K562 (cell line): Measurements from ENCODE around the gene TP53I3. TPM values are rescaled to one million over a fixed set of nuclear protein-coding genes. Genes with fewer than 3 reads are reported as not detected.

Experiments
- ATAC-seq: fragments of 200-7000 bp; cut with Tn5 transposase; 3 replicates; pipeline ENCODE4 v1.9.1; 2020; ENCODE audit warnings: moderate library complexity
- BruUV-seq: library from RNA; stranded (reverse); fragments of 400-500 nt; replicated peaks from 2 replicates; lab custom pipeline; 2021; lab: Mats Ljungman, UMichigan
- CTCF ChIA-PET: fragments of 300-600 bp; formaldehyde crosslinking; extraction: SDS; loops from one replicate; lab custom pipeline; 2021; ENCODE audit warnings: low intra/inter-chr PET ratio; lab: Yijun Ruan, JAX
- POLR2A ChIA-PET: fragments of 300-600, 350-650 bp; sonication (Branson Sonifier 250); formaldehyde crosslinking; extraction: SDS; loops from one replicate; lab custom pipeline; 2021; ENCODE audit warnings: antibody characterized with exemption, inconsistent platforms; lab: Yijun Ruan, JAX
- DNase-seq, 4 experiments: peaks; one replicate each; pipeline versions ENCODE4 v3.0.0 to v3.0.0-alpha.2; 2011 to 2018; ENCODE audit warnings: low spot score in 3 of 4, mixed read lengths in 3 of 4; ENCODE audit errors: extremely low read depth in 1 of 4
- FAIRE-seq: peaks from 2 replicates; lab custom pipeline; 2011; peaks lifted over from hg19 to GRCh38; lab: Jason Lieb, UNC
- H2AFZ ChIP-seq: 2 replicates; pipeline ENCODE4 v1.6.0; 2011; ENCODE audit warnings: low read depth, low read length, control low read depth, inconsistent platforms
- H3K27ac ChIP-seq: fragments of 200-600 bp; 3 replicates; pipeline ENCODE4 v1.8.0; 2011; ENCODE audit warnings: low read depth, mild to moderate bottlenecking, control low read depth, inconsistent platforms, low read length, moderate library complexity, mixed read lengths; ENCODE audit errors: extremely low read depth
- H3K27me3 ChIP-seq, 2 experiments: fragments of 300-600 bp in 1 of 2; 2 replicates in 1 of 2; 3 replicates in 1 of 2; pipeline versions ENCODE4 v1.6.0 to v1.8.0; 2011; ENCODE audit warnings: inconsistent platforms in 2 of 2, low read length in 2 of 2, mild to moderate bottlenecking in 1 of 2, mixed read lengths in 1 of 2, moderate library complexity in 1 of 2; ENCODE audit not compliant: control insufficient read depth in 2 of 2, insufficient read depth in 2 of 2
- H3K36me3 ChIP-seq: fragments of 300-600 bp; 3 replicates; pipeline ENCODE4 v1.8.0; 2011; ENCODE audit warnings: mild to moderate bottlenecking, low read length, inconsistent platforms; ENCODE audit not compliant: control insufficient read depth, insufficient read depth
- H3K4me1 ChIP-seq, 2 experiments: fragments of 200-600 bp in 1 of 2; replicated peaks in 1 of 2; 2 replicates in 1 of 2; 3 replicates in 1 of 2; pipeline versions ENCODE4 v1.5.1 to v1.8.0; 2011; ENCODE audit warnings: inconsistent platforms in 2 of 2, low read length in 2 of 2, mild to moderate bottlenecking in 1 of 2, mixed read lengths in 1 of 2, moderate library complexity in 1 of 2; ENCODE audit not compliant: control insufficient read depth in 2 of 2, insufficient read depth in 2 of 2
- H3K4me2 ChIP-seq: 2 replicates; pipeline ENCODE4 v1.6.1; 2011; ENCODE audit warnings: low read length, control low read depth, inconsistent platforms, mixed read lengths; ENCODE audit not compliant: insufficient read depth
- H3K4me3 ChIP-seq: fragments of 200-600 bp; sonication (generic), shearing (Covaris generic); 2 replicates; pipeline ENCODE4 v1.5.1; 2016; ENCODE audit warnings: control low read depth, inconsistent platforms
- H3K79me2 ChIP-seq: fragments of 200-600 bp; 3 replicates; pipeline ENCODE4 v1.8.0; 2011; ENCODE audit warnings: low read length, inconsistent platforms; ENCODE audit not compliant: control insufficient read depth, insufficient read depth
- H3K9ac ChIP-seq, 2 experiments: 2 replicates each; pipeline versions ENCODE4 v1.6.0 to v1.6.1; 2011; ENCODE audit warnings: low read depth in 2 of 2, low read length in 2 of 2, control low read depth in 1 of 2, inconsistent platforms in 1 of 2, mild to moderate bottlenecking in 1 of 2, mixed read lengths in 1 of 2; ENCODE audit not compliant: insufficient read depth in 1 of 2
- H3K9me1 ChIP-seq: one replicate; pipeline ENCODE4 v1.6.0; 2011; ENCODE audit warnings: inconsistent platforms, mild to moderate bottlenecking, low read length, moderate library complexity; ENCODE audit not compliant: control insufficient read depth, insufficient read depth
- H3K9me3 ChIP-seq: replicated peaks from 2 replicates; pipeline ENCODE4 v1.5.1; 2011; ENCODE audit warnings: low read depth, low read length, inconsistent platforms; ENCODE audit not compliant: control insufficient read depth, insufficient read depth
- H4K20me1 ChIP-seq: replicated peaks from 2 replicates; pipeline ENCODE4 v1.6.1; 2011; ENCODE audit warnings: low read length, inconsistent platforms, mixed read lengths; ENCODE audit not compliant: control insufficient read depth, insufficient read depth
- C11orf30 ChIP-seq: fragments of 450-650 bp; IDR thresholded peaks from 2 replicates; pipeline ENCODE4 v1.6.1; 2016; ENCODE audit warnings: low read depth, mild to moderate bottlenecking
- FOXK2 ChIP-seq, 2 experiments: fragments of 450-650 bp; IDR thresholded peaks in 1 of 2; conservative IDR thresholded peaks in 1 of 2; 2 replicates each; pipeline ENCODE4 v1.6.1; 2016; ENCODE audit warnings: low read depth in 2 of 2, mild to moderate bottlenecking in 1 of 2
- L3MBTL2 ChIP-seq: fragments of 450-650 bp; IDR thresholded peaks from 2 replicates; pipeline ENCODE4 v1.6.1; 2016; ENCODE audit warnings: mild to moderate bottlenecking, moderate library complexity
- MAFG ChIP-seq: fragments of 450-650 bp; conservative IDR thresholded peaks from 2 replicates; pipeline ENCODE4 v1.6.1; 2016; ENCODE audit warnings: missing genetic modification characterization, missing compliant biosample characterization
- NRF1 ChIP-seq, 2 experiments: fragments of 450-650 bp; IDR thresholded peaks in 1 of 2; conservative IDR thresholded peaks in 1 of 2; 2 replicates each; pipeline ENCODE4 v1.6.1; 2014; ENCODE audit warnings: mild to moderate bottlenecking in 2 of 2
- POLR2A ChIP-seq: fragments of 450-650 bp; conservative IDR thresholded peaks from 2 replicates; pipeline ENCODE4 v1.6.1; 2016
- POLR3A ChIP-seq: IDR thresholded peaks from 2 replicates; pipeline ENCODE4 v1.6.1; 2011; ENCODE audit warnings: borderline replicate concordance, mild to moderate bottlenecking, moderate library complexity; ENCODE audit not compliant: insufficient read length, insufficient read depth; ENCODE audit errors: extremely low read depth
- ZFP36 ChIP-seq: fragments of 150-350 bp; IDR thresholded peaks from 2 replicates; pipeline ENCODE4 v1.6.1; 2018; ENCODE audit warnings: low read length, low read depth; ENCODE audit not compliant: partially characterized antibody
- ZNF316 ChIP-seq: fragments of 450-650 bp; IDR thresholded peaks from 2 replicates; pipeline ENCODE4 v1.6.1; 2016
- WGBS: fragments of 100-300 bp; shearing (Covaris generic); methylation state at CpG from one replicate; pipeline ENCODE4 v1.1.6; 2016; ENCODE audit warnings: low coverage, mixed read lengths; ENCODE audit not compliant: insufficient coverage; ENCODE audit errors: missing lambda C conversion rate; 5-methylcytosine and 5-hydroxymethylcytosine counted together
- in situ Hi-C: fragments of 300-500 bp; cut with MboI; formaldehyde crosslinking; loops from 4 replicates; pipeline ENCODE4 v1.15.0; 2018; ENCODE audit warnings: inconsistent platforms, mixed read lengths
- intact Hi-C: fragments of 100-400 bp; cut with micrococcal nuclease; formaldehyde crosslinking; loops from 2 replicates; pipeline ENCODE4 v1.14.2; 2022
- polyA plus RNA-seq, 8 experiments: library from polyadenylated mRNA; depleted of rRNA in 4 of 8; stranded (reverse) in 5 of 8; unstranded in 3 of 8; fragments of >200 nt; fragmentation: Nextera tagmentation in 2 of 8; fragmentation: Illumina TruSeq in 1 of 8; extraction: Ambion mirVana in 2 of 8; extraction: Trizol in 1 of 8; gene quantifications; 2 replicates each; pipeline versions ENCODE4 v1.2.1 to v1.2.3, GENCODE V29; 2011 to 2014; ENCODE audit warnings: inconsistent platforms in 1 of 8, missing spikeins in 1 of 8
- total RNA-seq, 7 experiments: library from RNA; depleted of rRNA in 6 of 7; stranded (reverse); fragments of >200 nt in 6 of 7; fragmentation: Illumina TruSeq in 2 of 7; extraction: Trizol in 2 of 7; gene quantifications; 2 replicates each; pipeline versions ENCODE4 v1.2.1 to v1.2.3, GENCODE V29; 2011 to 2021; ENCODE audit warnings: low replicate concordance in 1 of 7
- TF ChIP-seq, protein P1 (sequence below): sonication (generic); formaldehyde crosslinking; IDR thresholded peaks from 2 replicates; pipeline ENCODE4 v1.8.1; 2023; ENCODE audit warnings: missing genetic modification reagents, mild to moderate bottlenecking, borderline replicate concordance
- TF ChIP-seq, protein P2 (sequence below): sonication (generic); formaldehyde crosslinking; IDR thresholded peaks from 2 replicates; pipeline ENCODE4 v1.9.0; 2022; ENCODE audit warnings: mild to moderate bottlenecking, missing genetic modification reagents
- TF ChIP-seq, protein P3 (sequence below): fragments of 200-800 bp; sonication (Bioruptor generic); IDR thresholded peaks from 2 replicates; pipeline ENCODE4 v1.6.1; 2017; ENCODE audit warnings: missing genetic modification characterization, missing compliant biosample characterization
- TF ChIP-seq, protein P4 (sequence below): fragments of 250-450 bp; sonication (Bioruptor Pico); IDR thresholded peaks from 2 replicates; pipeline ENCODE4 v1.5.0; 2020; ENCODE audit warnings: mild to moderate bottlenecking, borderline replicate concordance

Gene TP53I3
- total and polyA plus RNA-seq, 9 of the 15 experiments (the other 6 are each of a cell fraction or from before 2014, with no cell fraction given) = 0.65 to 9.5 (median 5.6) TPM

DNA sequence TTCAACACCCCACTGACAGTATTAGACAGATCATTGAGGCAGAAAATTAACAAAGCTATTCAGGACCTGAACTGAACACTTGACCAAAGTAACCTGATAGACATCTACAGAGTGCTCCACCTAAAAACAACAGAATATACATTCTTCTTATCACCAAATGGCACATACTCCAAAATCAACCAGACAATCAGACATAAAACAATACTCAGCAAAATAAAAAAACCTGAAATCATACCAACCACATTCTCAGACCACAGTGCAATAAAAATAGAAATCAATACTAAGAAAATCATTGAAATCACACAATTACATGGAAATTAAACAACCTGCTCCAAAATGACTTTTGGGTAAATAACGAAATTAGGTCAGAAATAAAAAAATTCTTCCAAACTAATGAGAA lies 22.7 kb upstream of the TP53I3 start:
- Histone ChIP-seq H4K20me1 (no peaks in the 10 kb centered on the region), H3K79me2 (no peaks in the 10 kb centered on the region), H3K36me3 (no peaks in the 10 kb centered on the region), H3K27ac (no peak overlapping the region), H3K9me3 (no peaks in the 10 kb centered on the region), H3K4me3 (no peak overlapping the region), H3K9ac (no peak overlapping the region), H3K4me2 (no peak overlapping the region), H3K4me1 (peaks cover 8 to 14% of the 10 kb centered on the region in 2 experiments; a peak in 3 of 5 replicates), H3K9me1 (no peaks in the 10 kb centered on the region), H3K27me3 (peaks cover 0 to 6% of the 10 kb centered on the region in 2 experiments; a peak in 1 of 5 replicates), H2AFZ (no peak overlapping the region)
- CTCF ChIA-PET = interaction anchor here (0.5 kb wide), 1 partner anchor 12 kb away, joined by 3 read pairs; no protein-coding TSS in a partner anchor
- no peak for ATAC-seq
- TF ChIP-seq FOXK2 (conservative IDR thresholded peaks at IDR 0.05 in 1 of 2, IDR thresholded peaks at IDR 0.05 in 1 of 2; ENCODE audit: low read depth in 2 of 2) (no peak), C11orf30 (peak; percentile 76; the same call in 1 of the 2 replicates), NRF1 (conservative IDR thresholded peaks at IDR 0.05 in 1 of 2, IDR thresholded peaks at IDR 0.05 in 1 of 2) (no peak), ZNF316 (peak; percentile 90), ZFP36 (no peak), POLR3A (no peak), MAFG (tag) (peak; percentile 42; the same call in 1 of the 2 replicates), L3MBTL2 (no peak), POLR2A (no peak)
- TF ChIP-seq, protein P1, sequence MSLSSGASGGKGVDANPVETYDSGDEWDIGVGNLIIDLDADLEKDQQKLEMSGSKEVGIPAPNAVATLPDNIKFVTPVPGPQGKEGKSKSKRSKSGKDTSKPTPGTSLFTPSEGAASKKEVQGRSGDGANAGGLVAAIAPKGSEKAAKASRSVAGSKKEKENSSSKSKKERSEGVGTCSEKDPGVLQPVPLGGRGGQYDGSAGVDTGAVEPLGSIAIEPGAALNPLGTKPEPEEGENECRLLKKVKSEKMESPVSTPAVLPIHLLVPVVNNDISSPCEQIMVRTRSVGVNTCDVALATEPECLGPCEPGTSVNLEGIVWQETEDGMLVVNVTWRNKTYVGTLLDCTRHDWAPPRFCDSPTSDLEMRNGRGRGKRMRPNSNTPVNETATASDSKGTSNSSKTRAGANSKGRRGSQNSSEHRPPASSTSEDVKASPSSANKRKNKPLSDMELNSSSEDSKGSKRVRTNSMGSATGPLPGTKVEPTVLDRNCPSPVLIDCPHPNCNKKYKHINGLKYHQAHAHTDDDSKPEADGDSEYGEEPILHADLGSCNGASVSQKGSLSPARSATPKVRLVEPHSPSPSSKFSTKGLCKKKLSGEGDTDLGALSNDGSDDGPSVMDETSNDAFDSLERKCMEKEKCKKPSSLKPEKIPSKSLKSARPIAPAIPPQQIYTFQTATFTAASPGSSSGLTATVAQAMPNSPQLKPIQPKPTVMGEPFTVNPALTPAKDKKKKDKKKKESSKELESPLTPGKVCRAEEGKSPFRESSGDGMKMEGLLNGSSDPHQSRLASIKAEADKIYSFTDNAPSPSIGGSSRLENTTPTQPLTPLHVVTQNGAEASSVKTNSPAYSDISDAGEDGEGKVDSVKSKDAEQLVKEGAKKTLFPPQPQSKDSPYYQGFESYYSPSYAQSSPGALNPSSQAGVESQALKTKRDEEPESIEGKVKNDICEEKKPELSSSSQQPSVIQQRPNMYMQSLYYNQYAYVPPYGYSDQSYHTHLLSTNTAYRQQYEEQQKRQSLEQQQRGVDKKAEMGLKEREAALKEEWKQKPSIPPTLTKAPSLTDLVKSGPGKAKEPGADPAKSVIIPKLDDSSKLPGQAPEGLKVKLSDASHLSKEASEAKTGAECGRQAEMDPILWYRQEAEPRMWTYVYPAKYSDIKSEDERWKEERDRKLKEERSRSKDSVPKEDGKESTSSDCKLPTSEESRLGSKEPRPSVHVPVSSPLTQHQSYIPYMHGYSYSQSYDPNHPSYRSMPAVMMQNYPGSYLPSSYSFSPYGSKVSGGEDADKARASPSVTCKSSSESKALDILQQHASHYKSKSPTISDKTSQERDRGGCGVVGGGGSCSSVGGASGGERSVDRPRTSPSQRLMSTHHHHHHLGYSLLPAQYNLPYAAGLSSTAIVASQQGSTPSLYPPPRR = no peak
- TF ChIP-seq, protein P2, sequence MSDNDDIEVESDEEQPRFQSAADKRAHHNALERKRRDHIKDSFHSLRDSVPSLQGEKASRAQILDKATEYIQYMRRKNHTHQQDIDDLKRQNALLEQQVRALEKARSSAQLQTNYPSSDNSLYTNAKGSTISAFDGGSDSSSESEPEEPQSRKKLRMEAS (CRISPR knock-in tag) = no peak
- TF ChIP-seq, protein P3, sequence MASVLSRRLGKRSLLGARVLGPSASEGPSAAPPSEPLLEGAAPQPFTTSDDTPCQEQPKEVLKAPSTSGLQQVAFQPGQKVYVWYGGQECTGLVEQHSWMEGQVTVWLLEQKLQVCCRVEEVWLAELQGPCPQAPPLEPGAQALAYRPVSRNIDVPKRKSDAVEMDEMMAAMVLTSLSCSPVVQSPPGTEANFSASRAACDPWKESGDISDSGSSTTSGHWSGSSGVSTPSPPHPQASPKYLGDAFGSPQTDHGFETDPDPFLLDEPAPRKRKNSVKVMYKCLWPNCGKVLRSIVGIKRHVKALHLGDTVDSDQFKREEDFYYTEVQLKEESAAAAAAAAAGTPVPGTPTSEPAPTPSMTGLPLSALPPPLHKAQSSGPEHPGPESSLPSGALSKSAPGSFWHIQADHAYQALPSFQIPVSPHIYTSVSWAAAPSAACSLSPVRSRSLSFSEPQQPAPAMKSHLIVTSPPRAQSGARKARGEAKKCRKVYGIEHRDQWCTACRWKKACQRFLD (CRISPR knock-in tag) = no peak
- TF ChIP-seq, protein P4, sequence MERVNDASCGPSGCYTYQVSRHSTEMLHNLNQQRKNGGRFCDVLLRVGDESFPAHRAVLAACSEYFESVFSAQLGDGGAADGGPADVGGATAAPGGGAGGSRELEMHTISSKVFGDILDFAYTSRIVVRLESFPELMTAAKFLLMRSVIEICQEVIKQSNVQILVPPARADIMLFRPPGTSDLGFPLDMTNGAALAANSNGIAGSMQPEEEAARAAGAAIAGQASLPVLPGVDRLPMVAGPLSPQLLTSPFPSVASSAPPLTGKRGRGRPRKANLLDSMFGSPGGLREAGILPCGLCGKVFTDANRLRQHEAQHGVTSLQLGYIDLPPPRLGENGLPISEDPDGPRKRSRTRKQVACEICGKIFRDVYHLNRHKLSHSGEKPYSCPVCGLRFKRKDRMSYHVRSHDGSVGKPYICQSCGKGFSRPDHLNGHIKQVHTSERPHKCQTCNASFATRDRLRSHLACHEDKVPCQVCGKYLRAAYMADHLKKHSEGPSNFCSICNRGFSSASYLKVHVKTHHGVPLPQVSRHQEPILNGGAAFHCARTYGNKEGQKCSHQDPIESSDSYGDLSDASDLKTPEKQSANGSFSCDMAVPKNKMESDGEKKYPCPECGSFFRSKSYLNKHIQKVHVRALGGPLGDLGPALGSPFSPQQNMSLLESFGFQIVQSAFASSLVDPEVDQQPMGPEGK (CRISPR knock-in tag) = no peak
- no peak for DNase-seq
- 6% methylated on average over 1 of the region's 1 CpG for WGBS
- in situ Hi-C loops (no loop called here), intact Hi-C loops (no loop called here)
- POLR2A ChIA-PET = interaction anchor here (0.6 kb wide), 1 partner anchor 59 kb away, joined by 3 read pairs; no protein-coding TSS in a partner anchor
- FAIRE-seq = no peak
- no TSS peak for BruUV-seq
